SK-N-SH (cell line): ENCODE data around the gene TDRD9. TPM values are rescaled to one million over a fixed set of nuclear protein-coding genes. Genes with fewer than 3 reads are reported as not detected.

Experiments
- CTCF ChIA-PET: fragments of 300-600, 350-600 bp; formaldehyde crosslinking; extraction: SDS; loops from one replicate; lab custom pipeline; 2021; lab: Yijun Ruan, JAX
- POLR2A ChIA-PET: fragments of 350-600 bp; sonication (Branson Sonifier 250); formaldehyde crosslinking; extraction: SDS; loops from one replicate; lab custom pipeline; 2020; ENCODE audit warnings: antibody characterized with exemption, inconsistent platforms; lab: Yijun Ruan, JAX
- DNase-seq: peaks from one replicate; pipeline ENCODE4 v3.0.0; 2012
- H2AFZ ChIP-seq: fragments of 200-600 bp; sonication (generic); 2 replicates; pipeline ENCODE4 v1.8.1; 2016; ENCODE audit warnings: antibody characterized with exemption, mild to moderate bottlenecking, low read depth
- H3F3A ChIP-seq: fragments of 200-600 bp; sonication (generic); replicated peaks from 2 replicates; pipeline ENCODE3; 2016; ENCODE audit warnings: antibody characterized with exemption, mild to moderate bottlenecking; ENCODE audit not compliant: insufficient read depth
- H3K27ac ChIP-seq, 2 experiments: fragments of 200-500 bp in 1 of 2; fragments of 200-600 bp in 1 of 2; sonication (Bioruptor generic) in 1 of 2; sonication (generic), shearing (Covaris generic) in 1 of 2; 2 replicates each; pipeline versions ENCODE4 v1.5.1 to v1.6.1; 2014 to 2016; ENCODE audit warnings: low read depth in 2 of 2, inconsistent platforms in 1 of 2, low read length in 1 of 2, mild to moderate bottlenecking in 1 of 2, mixed read lengths in 1 of 2
- H3K27me3 ChIP-seq: fragments of 200-600 bp; sonication (generic), shearing (Covaris generic); 2 replicates; pipeline ENCODE4 v1.6.1; 2016; ENCODE audit warnings: mixed run types; ENCODE audit not compliant: insufficient read depth
- H3K36me3 ChIP-seq, 2 experiments: fragments of 200-500 bp in 1 of 2; fragments of 200-600 bp in 1 of 2; sonication (Bioruptor generic) in 1 of 2; sonication (generic) in 1 of 2; replicated peaks in 1 of 2; 2 replicates each; pipeline versions ENCODE3 to v1.5.1; 2014 to 2016; ENCODE audit warnings: low read length in 1 of 2, mild to moderate bottlenecking in 1 of 2; ENCODE audit not compliant: insufficient read depth in 2 of 2, control insufficient read depth in 1 of 2
- H3K4me1 ChIP-seq, 2 experiments: fragments of 200-500 bp in 1 of 2; fragments of 200-600 bp in 1 of 2; sonication (Bioruptor generic) in 1 of 2; sonication (generic), shearing (Covaris generic) in 1 of 2; 2 replicates each; pipeline versions ENCODE4 v1.5.1 to v1.6.1; 2014 to 2016; ENCODE audit warnings: low read depth in 1 of 2, low read length in 1 of 2, mixed run types in 1 of 2; ENCODE audit not compliant: insufficient read depth in 2 of 2, control insufficient read depth in 1 of 2
- H3K4me2 ChIP-seq: fragments of 200-600 bp; sonication (generic), shearing (Covaris generic); 2 replicates; pipeline ENCODE4 v1.6.1; 2017; ENCODE audit warnings: mixed run types
- H3K4me3 ChIP-seq, 2 experiments: fragments of 200-500 bp in 1 of 2; fragments of 200-600 bp in 1 of 2; sonication (Bioruptor generic) in 1 of 2; sonication (generic), shearing (Covaris generic) in 1 of 2; 2 replicates each; pipeline versions ENCODE4 v1.5.1 to v1.8.1; 2014 to 2016; ENCODE audit warnings: low read depth in 2 of 2, inconsistent platforms in 1 of 2, low read length in 1 of 2, mild to moderate bottlenecking in 1 of 2, mixed read lengths in 1 of 2, moderate library complexity in 1 of 2
- H3K79me2 ChIP-seq: fragments of 200-600 bp; sonication (generic); 2 replicates; pipeline ENCODE4 v1.8.1; 2017; ENCODE audit warnings: mild to moderate bottlenecking; ENCODE audit not compliant: insufficient read depth
- H3K9ac ChIP-seq: fragments of 200-600 bp; sonication (generic); 2 replicates; pipeline ENCODE4 v1.6.1; 2017; ENCODE audit warnings: mixed run types
- H3K9me2 ChIP-seq: fragments of 200-600 bp; sonication (generic); 2 replicates; pipeline ENCODE4 v1.6.1; 2017; ENCODE audit warnings: mixed run types
- H3K9me3 ChIP-seq: fragments of 200-600 bp; sonication (generic); 2 replicates; pipeline ENCODE4 v1.6.1; 2017; ENCODE audit warnings: mixed run types, mild to moderate bottlenecking, moderate library complexity
- H4K20me1 ChIP-seq: fragments of 200-600 bp; sonication (generic); 2 replicates; pipeline ENCODE4 v1.6.1; 2017; ENCODE audit warnings: mild to moderate bottlenecking, mixed run types; ENCODE audit not compliant: insufficient read depth
- ELF1 ChIP-seq: IDR thresholded peaks from 2 replicates; pipeline ENCODE4 v1.4.0; 2012
- EP300 ChIP-seq, 2 experiments: IDR thresholded peaks; 2 replicates each; pipeline versions ENCODE4 v1.4.0 to v1.6.1; 2012; ENCODE audit warnings: borderline replicate concordance in 1 of 2, low read depth in 1 of 2, low read length in 1 of 2
- EZH2phosphoT487 ChIP-seq: fragments of 200-600 bp; sonication (generic); IDR thresholded peaks from 2 replicates; pipeline ENCODE4 v1.6.1; 2017; ENCODE audit warnings: low read depth, mixed run types, mild to moderate bottlenecking, antibody characterized with exemption, moderate library complexity, borderline replicate concordance
- FOSL2 ChIP-seq: IDR thresholded peaks from 2 replicates; pipeline ENCODE4 v1.4.0; 2012; ENCODE audit warnings: low read depth, mild to moderate bottlenecking, moderate library complexity, borderline replicate concordance
- FOXJ3 ChIP-seq: sonication (generic); formaldehyde crosslinking; IDR thresholded peaks from 2 replicates; pipeline ENCODE4 v1.5.1; 2020; ENCODE audit warnings: mild to moderate bottlenecking, missing genetic modification reagents
- GABPA ChIP-seq: IDR thresholded peaks from 2 replicates; pipeline ENCODE4 v1.4.0; 2012; ENCODE audit warnings: low read depth, mild to moderate bottlenecking
- GATA2 ChIP-seq: sonication (generic); formaldehyde crosslinking; IDR thresholded peaks from 2 replicates; pipeline ENCODE4 v1.5.0; 2020; ENCODE audit warnings: mild to moderate bottlenecking, missing genetic modification reagents
- MXI1 ChIP-seq: IDR thresholded peaks from 2 replicates; pipeline ENCODE4 v1.6.1; 2012; ENCODE audit warnings: mild to moderate bottlenecking, low read depth, low read length, improper control_type of control experiment
- NRF1 ChIP-seq: IDR thresholded peaks from 2 replicates; pipeline ENCODE4 v1.6.1; 2012; ENCODE audit warnings: low read depth, mild to moderate bottlenecking, low read length
- RCOR1 ChIP-seq: fragments of 150-350 bp; IDR thresholded peaks from 2 replicates; pipeline ENCODE4 v1.6.1; 2017; ENCODE audit warnings: antibody characterized with exemption, low read length
- RFX5 ChIP-seq: IDR thresholded peaks from 2 replicates; pipeline ENCODE4 v1.6.1; 2012; ENCODE audit warnings: mild to moderate bottlenecking, improper control_type of control experiment, low read length
- RXRA ChIP-seq: IDR thresholded peaks from 2 replicates; pipeline ENCODE4 v1.4.0; 2012; ENCODE audit warnings: low read depth, mild to moderate bottlenecking, borderline replicate concordance
- SIN3A ChIP-seq: IDR thresholded peaks from 2 replicates; pipeline ENCODE4 v1.6.1; 2012; ENCODE audit warnings: low read depth, mild to moderate bottlenecking, low read length, moderate library complexity, borderline replicate concordance
- SMC3 ChIP-seq: IDR thresholded peaks from 2 replicates; pipeline ENCODE4 v1.6.1; 2012; ENCODE audit warnings: low read depth, low read length, improper control_type of control experiment
- TCF12 ChIP-seq: IDR thresholded peaks from 2 replicates; pipeline ENCODE4 v1.4.0; 2012
- WGBS: methylation state at CpG from one replicate; pipeline ENCODE4 v1.1.6; 2017; ENCODE audit warnings: low lambda C conversion rate; 5-methylcytosine and 5-hydroxymethylcytosine counted together
- polyA plus RNA-seq, 3 experiments: library from polyadenylated mRNA; depleted of rRNA; stranded (reverse); fragments of >200 nt; gene quantifications; 2 replicates each; pipeline ENCODE4 v1.2.3, GENCODE V29; 2012
- TF ChIP-seq, protein P1 (sequence below): fragments of 200-600 bp; sonication (generic); IDR thresholded peaks from 2 replicates; pipeline ENCODE4 v1.6.1; 2017; ENCODE audit warnings: antibody characterized with exemption, mild to moderate bottlenecking, moderate library complexity
- TF ChIP-seq, protein P2 (sequence below): IDR thresholded peaks from 2 replicates; pipeline ENCODE4 v1.6.1; 2012; ENCODE audit warnings: mild to moderate bottlenecking, low read depth, low read length, moderate library complexity

The TDRD9 gene
- polyA plus RNA-seq, 1 of the 3 experiments (the other 2 are of a cell fraction): not detected

DNA sequence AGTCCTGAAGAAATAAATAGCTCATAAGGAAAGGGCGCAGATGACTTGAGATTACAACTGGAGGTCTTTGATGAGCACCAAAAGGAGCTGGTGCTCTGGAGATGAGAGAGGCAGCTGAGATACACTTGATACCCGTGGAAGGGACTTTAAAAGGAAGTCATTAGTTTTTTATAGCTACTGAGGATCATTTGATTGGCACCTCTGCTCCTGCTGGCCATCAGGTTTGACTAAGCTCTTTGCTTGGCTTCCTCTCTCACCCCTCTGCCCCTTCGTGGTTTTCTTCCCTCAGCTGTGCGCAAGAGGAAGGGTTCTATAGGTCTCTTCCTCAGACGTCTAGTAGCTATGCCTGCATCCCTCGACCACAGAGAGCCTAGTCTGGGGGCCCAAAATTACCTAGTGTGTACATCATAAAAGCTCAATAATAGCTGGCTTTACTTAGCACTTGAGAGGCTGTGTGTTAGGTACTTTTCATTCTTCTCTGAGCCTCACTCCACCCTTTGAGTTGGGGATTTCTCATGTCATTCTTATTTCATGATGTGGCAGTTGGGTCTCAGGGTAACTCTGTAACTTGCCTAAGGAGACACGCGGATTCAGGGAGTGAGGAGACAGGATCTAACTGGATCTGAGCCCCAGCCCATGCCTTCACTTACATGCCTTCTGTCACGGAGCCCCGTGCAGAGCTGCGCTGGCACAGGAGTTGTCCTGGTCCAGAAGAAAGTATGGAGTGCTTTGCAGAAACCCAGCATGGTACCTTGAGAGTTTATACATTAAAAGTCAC lies 88.8 kb downstream of the TDRD9 start:
- H3K9ac ChIP-seq: no peak overlapping the region
- H3K9me2 ChIP-seq: no peaks in the 10 kb centered on the region
- DNase-seq: no peak
- H3K79me2 ChIP-seq: no peaks in the 10 kb centered on the region
- no peaks in the 10 kb centered on the region for H3F3A ChIP-seq
- POLR2A ChIA-PET: no interaction called here
- H3K4me3 ChIP-seq: no peak overlapping the region
- no peaks in the 10 kb centered on the region for H3K27me3 ChIP-seq
- no peaks in the 10 kb centered on the region for H4K20me1 ChIP-seq
- no peak overlapping the region for H3K27ac ChIP-seq
- H2AFZ ChIP-seq: no peak overlapping the region
- H3K9me3 ChIP-seq: no peaks in the 10 kb centered on the region
- WGBS: 58% methylated on average over 11 of the region's 11 CpGs
- no peak for TF ChIP-seq SMC3
- no peak for TF ChIP-seq NRF1
- TF ChIP-seq EP300 (IDR thresholded peaks at IDR 0.05; ENCODE audit: borderline replicate concordance in 1 of 2, low read depth in 1 of 2, low read length in 1 of 2): no peak
- TF ChIP-seq TCF12: no peak
- TF ChIP-seq SIN3A: no peak
- no peak for TF ChIP-seq ELF1
- no peak for TF ChIP-seq RXRA
- TF ChIP-seq, protein P1, sequence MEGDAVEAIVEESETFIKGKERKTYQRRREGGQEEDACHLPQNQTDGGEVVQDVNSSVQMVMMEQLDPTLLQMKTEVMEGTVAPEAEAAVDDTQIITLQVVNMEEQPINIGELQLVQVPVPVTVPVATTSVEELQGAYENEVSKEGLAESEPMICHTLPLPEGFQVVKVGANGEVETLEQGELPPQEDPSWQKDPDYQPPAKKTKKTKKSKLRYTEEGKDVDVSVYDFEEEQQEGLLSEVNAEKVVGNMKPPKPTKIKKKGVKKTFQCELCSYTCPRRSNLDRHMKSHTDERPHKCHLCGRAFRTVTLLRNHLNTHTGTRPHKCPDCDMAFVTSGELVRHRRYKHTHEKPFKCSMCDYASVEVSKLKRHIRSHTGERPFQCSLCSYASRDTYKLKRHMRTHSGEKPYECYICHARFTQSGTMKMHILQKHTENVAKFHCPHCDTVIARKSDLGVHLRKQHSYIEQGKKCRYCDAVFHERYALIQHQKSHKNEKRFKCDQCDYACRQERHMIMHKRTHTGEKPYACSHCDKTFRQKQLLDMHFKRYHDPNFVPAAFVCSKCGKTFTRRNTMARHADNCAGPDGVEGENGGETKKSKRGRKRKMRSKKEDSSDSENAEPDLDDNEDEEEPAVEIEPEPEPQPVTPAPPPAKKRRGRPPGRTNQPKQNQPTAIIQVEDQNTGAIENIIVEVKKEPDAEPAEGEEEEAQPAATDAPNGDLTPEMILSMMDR: no peak
- TF ChIP-seq GABPA: no peak
- TF ChIP-seq MXI1: no peak
- TF ChIP-seq FOSL2: no peak
- TF ChIP-seq RCOR1: no peak
- no peak for TF ChIP-seq FOXJ3 (CRISPR knock-in tag)
- TF ChIP-seq EZH2phosphoT487: no peak
- TF ChIP-seq, protein P2, sequence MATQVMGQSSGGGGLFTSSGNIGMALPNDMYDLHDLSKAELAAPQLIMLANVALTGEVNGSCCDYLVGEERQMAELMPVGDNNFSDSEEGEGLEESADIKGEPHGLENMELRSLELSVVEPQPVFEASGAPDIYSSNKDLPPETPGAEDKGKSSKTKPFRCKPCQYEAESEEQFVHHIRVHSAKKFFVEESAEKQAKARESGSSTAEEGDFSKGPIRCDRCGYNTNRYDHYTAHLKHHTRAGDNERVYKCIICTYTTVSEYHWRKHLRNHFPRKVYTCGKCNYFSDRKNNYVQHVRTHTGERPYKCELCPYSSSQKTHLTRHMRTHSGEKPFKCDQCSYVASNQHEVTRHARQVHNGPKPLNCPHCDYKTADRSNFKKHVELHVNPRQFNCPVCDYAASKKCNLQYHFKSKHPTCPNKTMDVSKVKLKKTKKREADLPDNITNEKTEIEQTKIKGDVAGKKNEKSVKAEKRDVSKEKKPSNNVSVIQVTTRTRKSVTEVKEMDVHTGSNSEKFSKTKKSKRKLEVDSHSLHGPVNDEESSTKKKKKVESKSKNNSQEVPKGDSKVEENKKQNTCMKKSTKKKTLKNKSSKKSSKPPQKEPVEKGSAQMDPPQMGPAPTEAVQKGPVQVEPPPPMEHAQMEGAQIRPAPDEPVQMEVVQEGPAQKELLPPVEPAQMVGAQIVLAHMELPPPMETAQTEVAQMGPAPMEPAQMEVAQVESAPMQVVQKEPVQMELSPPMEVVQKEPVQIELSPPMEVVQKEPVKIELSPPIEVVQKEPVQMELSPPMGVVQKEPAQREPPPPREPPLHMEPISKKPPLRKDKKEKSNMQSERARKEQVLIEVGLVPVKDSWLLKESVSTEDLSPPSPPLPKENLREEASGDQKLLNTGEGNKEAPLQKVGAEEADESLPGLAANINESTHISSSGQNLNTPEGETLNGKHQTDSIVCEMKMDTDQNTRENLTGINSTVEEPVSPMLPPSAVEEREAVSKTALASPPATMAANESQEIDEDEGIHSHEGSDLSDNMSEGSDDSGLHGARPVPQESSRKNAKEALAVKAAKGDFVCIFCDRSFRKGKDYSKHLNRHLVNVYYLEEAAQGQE: no peak
- no peak for TF ChIP-seq GATA2 (CRISPR knock-in tag)
- no peak for TF ChIP-seq RFX5
- H3K36me3 ChIP-seq: no peaks in the 10 kb centered on the region
- CTCF ChIA-PET: interaction anchor here (0.9 to 1.3 kb wide), 4 partner anchors 10 to 107 kb away, joined by 3 to 5 read pairs (median 4); no protein-coding TSS in a partner anchor
- H3K4me2 ChIP-seq: no peak overlapping the region
- no peaks in the 10 kb centered on the region; a peak in 1 of 4 replicates for H3K4me1 ChIP-seq
